ENCODE data around the gene VPS29. TPM values are rescaled to one million over a fixed set of nuclear protein-coding genes. Genes with fewer than 3 reads are reported as not detected.

The VPS29 gene
- total and polyA plus RNA-seq, 2 of the 4 experiments (the other 2 are of a cell fraction) = 122 to 150 TPM

DNA sequence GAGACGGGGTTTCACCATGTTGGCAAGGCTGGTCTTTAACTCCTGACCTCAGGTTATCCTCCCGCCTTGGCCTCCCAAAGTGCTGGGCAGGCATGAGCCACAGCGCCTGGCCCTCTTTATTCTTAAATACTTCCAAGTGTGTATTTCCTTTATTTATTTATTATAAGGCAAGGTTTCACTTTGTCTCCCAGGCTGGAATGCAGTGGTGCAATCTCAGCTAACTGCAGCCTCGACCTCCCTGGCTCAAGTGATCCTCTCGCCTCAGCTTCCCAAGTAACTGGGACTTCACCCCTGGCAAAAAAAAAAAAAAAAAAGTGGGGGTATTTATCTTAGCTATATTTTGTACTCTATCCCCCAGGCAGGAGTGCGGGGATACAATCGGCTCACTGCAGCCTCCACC is 26.5 kb downstream of the VPS29 start:
- ATAC-seq (ENCODE audit: low read depth) (peak; percentile 78), DNase-seq (peak; percentile 27)
- H2BK15ac ChIP-seq (ENCODE audit: low read depth, low read length) = no peak overlapping the region
- H3K27me3 ChIP-seq (ENCODE audit: control insufficient read depth, insufficient read depth, low read length) = no peaks in the 10 kb centered on the region
- no peak overlapping the region for H2BK120ac ChIP-seq (ENCODE audit: low read depth, low read length)
- ChIA-PET CTCF (interaction anchor here (1.1 kb wide), 1 partner anchor 34 kb away, joined by 4 read pairs; no protein-coding TSS in a partner anchor), POLR2A (ENCODE audit: unreplicated experiment) (interaction anchor here (0.6 kb wide), 2 partner anchors 13 to 30 kb away, joined by 3 to 4 read pairs; no protein-coding TSS in a partner anchor)
- H3K56ac ChIP-seq (ENCODE audit: extremely low read depth, insufficient read depth, low read length) = no peak overlapping the region
- H3K9me1 ChIP-seq (ENCODE audit: insufficient read depth, low read length) = no peaks in the 10 kb centered on the region
- no peaks in the 10 kb centered on the region for H3K9me3 ChIP-seq (ENCODE audit: control insufficient read depth, insufficient read depth, low read length)
- H4K20me1 ChIP-seq (ENCODE audit: insufficient read depth, low read length) = no peaks in the 10 kb centered on the region
- no peak overlapping the region for H2AFZ ChIP-seq (replicated peaks; ENCODE audit: low read length, poor library complexity)
- in situ Hi-C loops (cut with MboI; ENCODE audit: low sequenced_read_pairs) (no loop called here), intact Hi-C loops (cut with micrococcal nuclease) (no loop called here), dilution Hi-C loops (cut with HindIII; ENCODE audit: low sequenced_read_pairs, unreplicated experiment) (no loop called here)
- peaks cover 4% of the 10 kb centered on the region; the same call in 1 of the 2 replicates for H3K36me3 ChIP-seq (ENCODE audit: control insufficient read depth, insufficient read depth, low read length)
- no peak overlapping the region for H3K14ac ChIP-seq (replicated peaks; ENCODE audit: low read depth, low read length)
- no TSS peak for BruUV-seq (replicated peaks)
- H2AK9ac ChIP-seq (replicated peaks; ENCODE audit: low read depth, low read length, poor library complexity) = no peak overlapping the region
- TF ChIP-seq MAFK (IDR thresholded peaks at IDR 0.05; ENCODE audit: low read depth, low read length) = no peak
- TF ChIP-seq RAD21 (IDR thresholded peaks at IDR 0.05; ENCODE audit: low read length) = no peak
- TF ChIP-seq POLR2A (IDR thresholded peaks at IDR 0.05; ENCODE audit: low read depth, low read length) = no peak
- TF ChIP-seq CEBPB (IDR thresholded peaks at IDR 0.05; ENCODE audit: low read depth, low read length) = peak; percentile 28; the same call in 1 of the 2 replicates
- no peaks in the 10 kb centered on the region for H3K4me1 ChIP-seq (ENCODE audit: control insufficient read depth, insufficient read depth, low read length)
- H3K4me2 ChIP-seq (ENCODE audit: low read depth, low read length) = no peak overlapping the region
- no peak overlapping the region for H4K8ac ChIP-seq (ENCODE audit: low read depth in 2 of 2, low read length in 2 of 2)
- H3K23ac ChIP-seq (ENCODE audit: low read depth, low read length) = no peak overlapping the region
- H3K27ac ChIP-seq (ENCODE audit: insufficient read depth, low read length) = no peak overlapping the region
- no peak overlapping the region for H3K4me3 ChIP-seq (ENCODE audit: insufficient read depth, low read depth, low read length)
- no CpG with 5 or more reads among the region's 7 CpGs for WGBS, 2 experiments (ENCODE audit: extremely low coverage in 2 of 2, insufficient read length in 1 of 2)
- H3K18ac ChIP-seq (ENCODE audit: low read depth, low read length) = no peak overlapping the region
- H2BK20ac ChIP-seq (ENCODE audit: low read depth, low read length) = no peak overlapping the region
- H4K5ac ChIP-seq (ENCODE audit: low read depth, low read length) = no peak overlapping the region
- no peak overlapping the region for H4K91ac ChIP-seq (ENCODE audit: insufficient read depth, low read depth, low read length)
- no peak overlapping the region for H3K9ac ChIP-seq (ENCODE audit: low read depth, low read length)
- H2BK5ac ChIP-seq (ENCODE audit: low read depth, low read length, poor library complexity, severe bottlenecking) = no peak overlapping the region
- no peak overlapping the region for H3K4ac ChIP-seq (ENCODE audit: low read depth, low read length)
- H2AK5ac ChIP-seq (ENCODE audit: low read depth, low read length) = no peak overlapping the region
- peaks cover 6 to 19% of the 10 kb centered on the region in 2 experiments; a peak in 3 of 4 replicates for H3K79me1 ChIP-seq (ENCODE audit: low read depth in 1 of 2, low read length in 2 of 2)

All from IMR-90 (cell line).